ENCODE results near the gene ULBP2.
"Not testable (repeated sequence)": the region's sequence is repeated elsewhere in the genome, so short reads cannot be mapped to it uniquely, and the experiment has no call there.

ULBP2 gene, protein sequence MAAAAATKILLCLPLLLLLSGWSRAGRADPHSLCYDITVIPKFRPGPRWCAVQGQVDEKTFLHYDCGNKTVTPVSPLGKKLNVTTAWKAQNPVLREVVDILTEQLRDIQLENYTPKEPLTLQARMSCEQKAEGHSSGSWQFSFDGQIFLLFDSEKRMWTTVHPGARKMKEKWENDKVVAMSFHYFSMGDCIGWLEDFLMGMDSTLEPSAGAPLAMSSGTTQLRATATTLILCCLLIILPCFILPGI

DNA sequence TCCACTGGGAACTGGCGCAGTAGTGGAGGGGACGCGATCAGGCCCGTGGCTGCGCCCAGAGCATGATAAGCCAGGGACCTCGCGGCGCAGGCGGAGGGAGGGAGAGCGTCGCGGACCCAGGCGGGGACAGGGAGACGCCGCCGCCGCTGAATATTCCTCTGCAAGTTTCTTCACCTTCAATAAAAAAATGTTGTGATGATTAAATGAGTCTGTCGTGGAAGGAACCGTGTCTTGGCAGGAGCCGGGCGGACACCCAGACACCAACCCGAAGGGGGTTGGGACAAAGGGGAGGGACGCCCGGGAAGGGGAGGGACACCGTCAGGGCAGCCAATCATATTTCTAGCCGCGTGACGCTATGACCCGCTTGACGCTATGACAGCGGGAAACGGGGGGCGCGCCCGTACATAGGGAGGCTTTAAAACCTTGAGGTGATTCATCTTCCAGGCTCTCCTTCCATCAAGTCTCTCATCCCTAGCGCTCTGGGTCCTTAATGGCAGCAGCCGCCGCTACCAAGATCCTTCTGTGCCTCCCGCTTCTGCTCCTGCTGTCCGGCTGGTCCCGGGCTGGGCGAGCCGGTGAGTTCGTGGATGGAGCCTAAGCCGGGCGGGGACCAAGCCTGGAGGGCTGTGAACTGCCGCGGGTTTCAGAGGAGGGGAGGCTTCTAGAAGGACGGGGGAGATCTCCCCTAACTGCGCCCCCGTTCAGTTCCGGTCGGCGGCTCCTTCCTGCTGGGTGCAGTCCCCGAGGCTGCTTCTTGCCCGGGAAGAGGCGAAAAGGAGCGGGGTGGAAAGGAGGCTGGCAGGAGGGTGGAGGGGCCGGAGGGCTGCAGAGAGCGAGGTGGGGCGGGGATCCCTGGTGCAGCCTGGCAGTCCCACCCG lies at the start of gene ULBP2:
TSS of gene ULBP2 (plus strand) at position 432 of the 878 bp plus-strand sequence. CDS start at position 491, 59 bp downstream.
- peak; percentile 80 for DNase-seq

DNA sequence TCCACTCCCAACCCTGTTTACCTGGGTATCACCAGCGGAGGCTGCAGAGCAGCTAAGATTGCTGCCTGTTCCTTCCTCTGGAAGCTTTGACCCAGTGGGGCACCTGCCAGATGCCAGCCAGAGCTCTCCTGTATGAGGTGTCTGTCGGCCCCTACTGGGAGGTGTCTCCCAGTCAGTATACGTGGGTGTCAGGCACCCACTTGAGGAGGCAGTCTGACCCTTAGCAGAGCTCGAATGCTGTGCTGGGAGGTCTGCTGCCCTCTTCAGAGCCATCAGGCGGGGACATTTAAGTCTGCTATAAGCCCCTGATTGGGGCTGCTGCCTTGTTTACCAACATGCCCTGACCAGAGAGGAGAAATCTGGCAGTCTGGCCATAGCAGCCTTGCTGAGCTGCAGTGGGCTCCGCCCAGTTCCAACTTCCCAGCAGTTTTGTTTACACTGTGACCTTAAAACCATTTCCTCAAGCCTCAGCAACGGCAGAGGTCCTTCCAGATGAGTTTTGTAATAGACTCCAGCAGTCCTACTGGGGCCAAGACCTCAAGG lies 46.7 kb upstream of the ULBP2 start:
- peak; percentile 12 for DNase-seq

DNA sequence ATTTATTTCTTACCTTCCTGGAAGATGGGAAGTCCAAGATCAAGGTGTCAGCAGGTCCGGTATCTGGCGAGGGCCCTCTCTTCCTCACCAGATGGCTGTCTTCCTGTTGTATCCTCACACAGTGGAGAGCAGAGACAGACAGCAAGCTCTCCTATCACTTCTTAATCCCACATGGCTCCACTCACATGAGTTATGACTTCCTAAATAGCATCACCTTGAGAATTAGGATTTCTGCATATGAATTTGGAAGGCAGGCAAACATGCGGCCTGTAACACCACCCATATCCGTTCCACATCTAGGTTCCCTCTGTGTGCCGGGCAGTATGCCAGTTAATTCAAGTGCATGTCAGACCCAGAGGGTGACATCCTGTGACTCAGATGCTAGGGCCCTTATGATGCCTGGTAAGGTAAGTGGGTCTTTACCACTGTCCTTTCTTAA lies 46.0 kb upstream of the ULBP2 start:
- peak; percentile 90 for DNase-seq

DNA sequence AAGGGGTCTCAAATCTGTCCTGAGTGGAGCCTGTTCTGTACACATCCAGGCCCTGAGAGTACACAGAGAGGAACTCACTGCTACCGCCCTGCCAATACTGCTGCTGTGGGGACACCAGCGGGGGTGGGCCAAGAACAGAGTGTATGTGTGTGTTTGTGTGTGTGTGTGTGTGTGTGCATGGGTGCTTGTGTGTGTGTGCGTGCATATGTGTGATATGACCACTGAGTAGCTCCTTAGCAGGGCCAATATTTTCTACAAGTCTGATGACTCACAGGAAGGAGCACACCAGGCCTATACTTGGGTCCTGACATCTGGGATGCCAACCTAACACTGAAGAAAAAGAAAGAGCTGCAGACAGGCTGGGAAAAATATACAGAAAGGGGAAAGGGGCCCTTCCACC lies 45.3 kb upstream of the ULBP2 start:
- peak; percentile 13 for DNase-seq

DNA sequence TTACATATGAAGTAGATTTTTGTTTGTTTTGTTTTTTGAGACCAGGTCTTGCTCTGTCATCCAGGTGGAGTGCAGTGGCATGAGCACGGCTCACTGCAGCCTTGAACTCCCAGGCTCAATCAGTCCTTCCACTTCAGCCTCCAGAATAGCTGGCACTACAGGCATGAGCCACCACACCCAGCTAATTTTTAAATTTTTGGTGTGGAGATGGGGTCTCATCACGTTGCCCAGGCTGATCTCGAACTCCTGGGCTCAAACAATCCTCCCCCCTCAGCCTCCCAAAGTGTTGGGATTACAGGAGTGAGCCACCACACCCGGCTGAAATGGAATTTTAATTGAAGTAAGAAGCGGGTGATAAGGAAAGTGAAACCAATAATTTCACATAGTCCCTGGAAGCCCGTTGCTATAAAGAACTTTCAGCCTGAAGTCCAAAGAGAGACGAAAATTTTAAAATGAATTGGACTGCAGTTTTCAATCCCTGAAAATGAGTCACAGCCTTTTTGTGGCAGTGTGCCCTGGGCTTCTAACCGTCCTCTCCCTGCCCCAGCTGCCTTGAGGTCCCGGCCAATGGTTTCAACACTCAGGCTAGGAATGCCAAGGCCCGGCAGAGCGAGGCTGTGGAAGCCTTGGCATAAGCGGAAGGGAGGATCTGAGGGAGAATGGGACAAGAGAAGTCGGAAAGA lies 44.7 kb upstream of the ULBP2 start:
- DNase-seq, result peak; percentile 7

DNA sequence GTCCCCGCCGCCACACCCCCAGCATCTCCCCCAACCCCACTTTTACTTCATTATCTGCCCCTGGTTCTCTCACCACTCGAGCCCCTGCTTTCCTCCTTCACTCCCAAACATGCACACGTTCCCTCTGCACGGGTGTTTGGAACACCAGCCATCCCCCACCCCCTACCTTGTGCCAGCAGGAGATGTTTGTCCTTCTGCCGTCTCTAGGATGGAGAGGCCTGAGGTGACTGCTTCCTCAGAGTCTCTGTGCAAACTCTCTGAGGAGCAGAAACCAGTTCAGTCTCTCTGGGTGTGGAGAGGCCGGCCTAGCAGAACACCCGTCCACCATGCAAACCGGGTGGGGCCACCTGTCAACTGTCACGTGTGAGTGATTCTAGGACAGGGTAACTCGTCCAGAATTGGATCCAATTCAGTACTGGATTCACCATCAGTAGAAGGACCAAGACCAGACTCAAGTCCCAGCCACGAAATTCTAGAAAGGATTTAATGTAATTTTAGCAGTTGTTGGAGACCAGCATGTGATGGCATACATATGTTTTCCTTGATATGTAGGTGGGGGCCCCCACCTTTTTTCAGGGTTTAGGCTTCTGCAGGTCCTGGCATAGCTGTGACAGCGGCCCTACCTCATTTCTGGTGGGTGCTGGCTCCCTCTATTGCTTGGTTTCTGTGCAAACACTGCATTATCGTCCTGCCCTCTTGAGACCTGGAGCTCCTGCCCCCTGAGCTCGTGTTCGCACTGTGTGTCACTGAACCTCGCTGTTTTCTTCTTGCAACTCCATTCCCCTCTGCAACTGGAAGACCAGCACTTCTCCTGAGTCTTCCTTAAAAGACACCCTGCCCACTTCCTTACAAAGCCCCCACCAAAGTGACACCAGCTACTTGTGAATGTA lies 43.7 kb upstream of the ULBP2 start, which contains the start of gene RAET1E:
TSS of gene RAET1E (minus strand) at position 259 of the 890 bp plus-strand sequence. CDS start 7,212 bp downstream, outside the sequence.
- no peak for DNase-seq

DNA sequence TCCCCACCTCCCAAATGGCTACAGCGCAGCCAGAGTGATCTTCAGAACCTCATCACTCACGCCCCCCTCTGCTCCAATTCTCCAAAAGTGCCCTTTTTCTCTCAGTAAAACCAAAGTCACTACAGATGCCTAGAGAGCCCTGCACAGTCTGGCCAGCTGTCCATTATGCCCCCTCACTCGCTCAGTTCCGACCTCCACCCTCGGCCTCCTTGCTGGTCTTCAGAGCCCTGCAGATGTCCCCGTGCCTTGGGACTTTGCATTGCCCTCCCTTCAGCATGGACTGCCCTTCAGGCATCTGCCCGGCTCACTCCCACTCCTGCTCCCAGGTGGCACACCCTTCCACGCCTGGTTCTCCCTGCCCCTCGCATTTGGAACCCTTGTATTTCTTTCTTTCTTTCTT lies 42.8 kb upstream of the ULBP2 start:
- no peak for DNase-seq

DNA sequence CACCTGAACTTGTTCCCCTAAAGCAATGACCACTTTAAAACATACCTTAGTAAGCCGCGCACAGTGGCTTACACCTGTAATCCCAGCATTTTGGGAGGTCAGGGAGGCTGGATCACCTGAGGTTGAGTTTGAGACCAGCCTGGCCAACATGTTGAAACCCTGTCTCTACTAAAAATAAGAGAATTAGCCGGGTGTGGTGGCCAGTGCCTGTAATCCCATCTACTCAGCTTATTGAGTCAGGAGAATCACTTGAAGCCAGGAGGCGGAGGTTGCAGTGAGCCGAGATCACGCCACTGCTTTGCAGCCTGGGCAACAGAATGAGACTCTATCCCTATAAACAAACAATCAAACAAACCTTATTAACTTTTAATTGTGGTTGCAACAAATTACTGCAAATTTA lies 42.3 kb upstream of the ULBP2 start:
- no peak for DNase-seq

DNA sequence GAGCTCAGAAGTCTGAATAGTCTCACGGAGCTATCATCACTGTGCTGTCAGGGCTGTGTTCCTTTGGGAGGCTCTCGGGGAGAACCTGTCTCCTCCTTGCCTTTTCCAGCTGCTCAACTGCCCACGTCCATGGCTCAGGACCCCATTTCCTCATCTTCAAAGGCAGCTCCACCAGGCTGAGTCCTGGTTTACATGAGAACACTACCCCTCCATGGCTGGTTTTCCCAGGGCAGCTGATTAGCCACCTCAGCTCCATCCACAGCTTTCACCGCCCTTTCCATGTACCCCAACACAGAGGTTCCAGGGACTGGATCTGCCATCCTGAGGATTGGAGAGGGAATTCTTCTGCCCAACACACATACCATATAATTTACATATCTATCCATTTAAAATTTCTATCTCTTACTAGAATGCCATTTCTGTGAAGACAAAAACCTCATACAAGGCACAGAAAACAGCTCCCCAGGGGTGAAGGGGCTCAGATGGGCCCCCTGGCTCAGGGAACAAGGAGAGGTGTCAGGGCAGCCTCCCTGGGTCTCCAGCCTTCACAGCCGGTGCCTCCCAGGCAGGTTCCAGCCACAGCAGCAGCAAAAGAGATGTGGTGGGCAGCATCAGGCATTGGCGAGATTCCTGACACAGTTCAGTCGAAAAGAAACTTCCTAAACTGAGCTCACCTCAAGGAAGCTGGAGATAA lies 41.7 kb upstream of the ULBP2 start:
- no peak for DNase-seq

DNA sequence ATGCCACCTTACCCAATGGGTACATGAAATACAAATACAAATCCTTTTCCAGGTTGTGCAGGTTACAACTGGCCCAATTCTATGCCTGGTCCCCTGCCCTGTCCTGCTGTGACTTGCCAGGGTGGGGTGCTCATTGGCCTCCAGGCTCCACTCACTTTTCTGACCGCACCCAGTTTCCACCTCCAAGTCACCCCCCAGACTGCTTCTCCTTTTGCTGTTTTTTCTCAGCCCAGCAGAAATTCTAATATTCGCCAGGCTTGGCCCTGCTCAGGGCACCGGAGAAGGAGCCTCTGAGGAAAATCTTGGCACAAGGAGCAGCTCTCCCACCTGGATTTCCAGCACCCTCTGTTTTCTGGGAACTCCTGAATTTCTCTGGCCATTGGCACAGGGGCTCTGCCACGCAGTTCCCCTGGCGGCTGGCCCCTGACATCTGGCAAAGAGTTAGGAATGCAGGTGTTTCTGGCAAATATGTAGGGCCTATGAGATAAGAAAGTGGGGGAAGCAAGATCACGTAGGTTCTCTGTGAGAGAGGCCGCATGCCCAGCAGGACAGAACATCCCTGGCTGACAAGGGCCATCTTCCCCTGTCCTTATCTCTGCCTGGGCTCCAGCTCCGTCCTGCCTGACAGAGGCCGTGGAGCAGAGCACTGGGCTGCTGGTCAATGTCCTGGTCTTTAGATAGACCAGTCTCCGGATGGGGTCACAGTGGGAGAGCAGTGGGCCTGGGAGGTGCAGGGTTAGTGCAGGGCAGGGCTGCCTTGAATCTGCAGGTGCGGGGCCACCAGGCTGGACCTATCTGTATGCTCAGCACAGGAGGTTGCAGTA lies 41.0 kb upstream of the ULBP2 start:
- no peak for DNase-seq

DNA sequence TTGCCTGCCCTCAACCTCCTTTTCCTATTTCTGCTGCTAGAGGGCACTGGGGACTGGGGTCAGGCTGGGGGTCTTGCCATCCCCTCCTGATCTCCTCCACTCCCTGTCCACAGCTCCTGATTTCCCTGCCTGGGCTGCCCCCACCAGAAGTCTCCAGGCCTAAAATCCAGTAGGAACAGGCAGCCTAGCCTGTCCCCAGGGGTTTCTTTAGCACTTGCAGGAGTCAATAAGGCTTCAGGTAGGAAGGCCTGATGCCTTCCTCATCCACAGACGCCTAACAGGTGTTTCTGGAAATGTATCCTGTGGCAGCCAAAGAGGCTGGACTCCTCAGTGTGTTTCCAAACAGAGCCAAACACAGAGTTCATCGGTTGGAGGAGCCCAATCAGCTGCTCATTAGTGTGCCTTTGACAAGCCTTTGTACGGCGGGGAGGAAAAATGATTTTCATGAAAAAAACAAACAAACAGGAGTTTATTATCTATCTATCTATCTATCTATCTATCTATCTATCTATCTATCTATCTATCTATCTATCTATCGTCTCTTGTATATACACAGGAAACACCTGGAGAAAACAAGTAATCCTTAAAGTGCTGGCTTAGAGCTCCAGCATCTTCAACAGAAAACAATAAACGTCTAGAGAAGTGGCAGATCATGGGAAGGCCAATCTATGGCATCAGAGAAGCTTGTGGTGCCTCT lies 40.2 kb upstream of the ULBP2 start:
- DNase-seq, result no peak

DNA sequence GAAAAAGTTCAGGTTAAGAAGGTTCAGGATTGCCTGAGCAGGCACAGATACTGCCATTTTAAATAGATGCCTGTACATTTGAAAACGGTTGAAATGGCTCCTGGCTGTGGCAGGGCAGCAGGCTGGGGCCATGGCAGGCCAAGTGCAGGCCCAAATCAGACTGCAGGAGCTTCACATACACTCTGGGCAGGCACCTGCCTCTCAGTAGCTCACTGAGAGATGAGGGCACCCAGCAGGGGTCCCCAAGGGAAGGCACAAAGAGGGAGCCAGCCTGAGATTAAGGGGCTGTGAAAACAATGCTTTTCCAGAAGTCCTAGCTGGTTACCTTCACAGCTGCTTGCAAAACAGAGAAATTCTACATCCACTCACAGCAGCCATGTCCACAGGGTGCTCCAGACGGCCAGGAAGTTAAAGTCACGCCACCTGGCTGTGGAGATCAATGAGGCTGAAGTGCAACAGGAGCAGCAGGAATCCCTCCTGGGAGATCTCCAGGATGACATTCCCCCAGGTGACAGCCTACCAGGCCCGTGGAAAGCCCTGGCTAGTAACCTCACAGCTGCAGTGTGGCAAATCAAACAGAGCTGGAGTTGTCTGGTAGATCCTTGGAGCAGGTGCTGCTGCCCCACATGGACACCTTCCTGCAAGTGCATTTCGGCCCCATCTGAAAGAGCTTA lies 37.7 kb upstream of the ULBP2 start:
- peak; percentile 79 for DNase-seq

DNA sequence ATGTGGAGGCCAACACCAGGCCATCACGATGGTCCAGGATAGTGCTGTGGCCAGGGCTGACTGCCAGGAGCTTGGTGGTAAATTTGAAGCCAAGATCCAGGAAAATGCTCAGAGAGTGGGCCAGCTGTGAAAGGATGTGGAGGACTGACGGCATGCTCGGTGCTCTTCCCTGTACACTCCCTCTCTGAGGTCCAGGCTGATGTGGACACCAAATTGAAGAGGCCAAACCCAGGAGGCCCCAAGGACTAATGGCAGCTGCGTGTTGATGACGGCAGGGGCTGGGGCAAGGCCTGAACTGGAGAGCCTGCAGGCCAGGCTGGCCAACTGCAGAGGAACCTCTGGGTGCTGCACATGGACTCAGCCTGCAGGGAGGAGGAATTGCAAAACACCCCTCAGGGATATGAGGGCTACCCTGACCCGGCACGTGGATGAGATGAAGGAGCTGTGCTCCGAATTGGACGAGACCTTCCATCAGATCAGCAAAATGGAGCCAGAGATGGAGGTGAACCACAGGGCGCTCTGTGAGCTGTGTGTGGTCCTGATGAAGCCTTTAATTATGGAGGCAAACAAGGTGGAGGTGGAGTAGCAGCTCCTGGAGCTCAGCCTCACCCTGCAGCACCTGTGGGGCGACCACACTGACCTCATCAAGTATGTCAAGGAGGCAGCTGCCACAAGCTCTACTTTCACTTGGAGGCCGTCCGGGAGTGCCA lies 37.0 kb upstream of the ULBP2 start:
- no peak for DNase-seq

DNA sequence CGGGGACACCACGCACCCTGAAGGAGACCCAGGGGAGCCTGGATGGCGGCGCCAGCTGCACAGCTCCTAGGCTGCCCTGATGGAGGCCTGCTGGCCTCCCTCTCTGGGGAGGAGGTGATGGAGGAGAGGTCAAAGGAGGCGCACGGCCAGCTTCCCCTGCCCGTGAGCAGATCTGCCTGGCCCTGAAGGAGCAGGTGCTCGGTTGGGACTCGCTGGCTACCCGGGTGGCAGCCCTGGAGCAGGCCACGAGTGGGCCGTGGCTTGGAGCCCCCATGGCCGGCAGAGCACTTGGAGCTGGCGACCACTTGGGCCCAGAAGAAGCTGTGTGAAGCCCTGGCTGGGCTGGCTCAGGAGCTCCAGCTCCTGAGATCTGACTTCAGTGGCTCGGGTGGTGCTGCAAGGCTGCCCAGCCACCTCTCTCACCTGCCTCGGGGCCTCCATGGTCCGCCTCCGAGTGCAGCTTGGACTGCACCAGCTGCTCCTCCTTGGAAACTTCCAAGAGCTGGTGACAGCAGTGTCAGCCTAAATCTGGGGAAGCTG lies 36.4 kb upstream of the ULBP2 start:
- no peak for DNase-seq

DNA sequence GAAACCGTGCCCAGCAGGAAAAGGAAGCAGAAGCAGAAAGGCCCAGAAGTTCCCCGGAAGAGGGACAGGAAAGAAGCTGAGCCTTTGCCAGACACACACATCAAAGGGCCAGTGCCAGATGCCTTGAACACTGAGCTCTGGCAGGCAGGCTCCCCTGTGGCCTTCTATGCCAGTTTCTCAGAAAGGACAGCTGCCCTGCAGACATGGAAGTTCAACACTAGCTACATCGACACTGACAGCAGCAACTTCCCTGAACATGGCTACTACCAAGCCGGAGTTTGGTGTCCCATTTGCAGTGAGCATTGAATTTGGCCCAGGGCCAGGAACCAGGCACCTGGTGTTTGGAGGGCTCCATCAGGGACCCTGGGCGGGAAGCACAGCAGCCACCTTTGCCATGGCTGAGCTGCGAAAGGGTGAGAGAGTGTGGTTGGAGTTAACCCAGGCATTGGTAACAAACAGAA lies 35.9 kb upstream of the ULBP2 start:
- DNase-seq, result no peak

DNA sequence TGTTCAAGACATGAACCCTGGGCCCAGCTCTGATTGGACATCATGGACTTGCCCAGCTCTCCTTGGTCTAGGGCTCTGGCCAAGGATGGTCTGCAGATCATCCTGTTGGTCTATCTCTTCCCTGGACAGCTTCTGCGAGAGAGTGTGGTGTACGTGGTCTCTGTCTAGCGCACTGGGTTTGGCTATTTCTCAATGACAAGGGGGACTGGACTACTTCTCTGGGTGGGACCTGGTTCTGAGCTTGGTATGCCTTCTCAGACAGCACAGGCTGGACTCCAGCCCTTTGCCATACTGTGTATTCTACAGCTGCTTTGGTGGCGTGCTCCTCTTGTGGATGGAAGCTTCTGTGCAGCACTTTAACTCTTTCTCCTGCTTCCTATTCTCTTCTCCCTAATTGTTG lies 35.4 kb upstream of the ULBP2 start:
- DNase-seq, result no peak

DNA sequence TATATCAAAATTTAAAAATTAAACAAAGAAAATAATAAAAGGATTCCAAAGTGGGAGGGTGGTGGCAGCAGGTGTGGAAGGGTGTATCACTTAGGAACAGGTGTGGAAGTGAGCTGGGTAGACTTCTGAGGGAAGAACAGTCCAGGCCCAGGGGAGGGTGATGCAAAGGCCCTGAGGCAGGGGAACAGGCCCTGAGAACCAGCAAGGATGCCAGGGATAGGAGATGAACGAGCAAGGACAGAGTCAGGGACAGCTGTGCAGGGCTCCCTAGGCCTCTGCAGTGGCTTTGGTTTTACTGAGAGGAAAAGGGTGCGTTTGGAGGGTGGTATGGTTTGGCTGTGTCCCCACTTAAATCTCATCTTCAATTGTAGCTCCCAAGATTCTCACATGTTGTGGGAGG lies 34.5 kb upstream of the ULBP2 start:
- no peak for DNase-seq

DNA sequence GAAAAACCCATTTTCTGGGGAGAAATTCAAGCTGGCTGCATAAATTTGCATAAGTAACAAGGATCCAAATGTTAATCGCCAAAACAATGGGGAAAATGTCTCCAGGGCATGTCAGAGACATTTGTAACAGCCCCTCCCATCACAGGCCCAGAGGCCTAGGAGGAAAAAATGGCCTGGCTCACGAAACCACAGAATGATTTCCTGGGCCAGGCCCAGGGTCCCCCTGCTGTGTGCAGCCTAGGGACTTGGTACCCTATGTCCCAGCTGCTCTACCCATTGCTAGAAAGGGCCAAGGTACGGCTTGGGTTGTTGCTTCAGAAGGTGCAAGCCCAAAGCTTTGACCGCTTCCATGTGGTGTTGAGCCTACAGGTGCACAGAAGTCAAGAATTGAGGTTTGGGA lies 33.3 kb upstream of the ULBP2 start:
- not testable (repeated sequence) for DNase-seq

All from DMS53 (cell line).